ENCODE results near the gene C9. TPM values are rescaled to one million over a fixed set of nuclear protein-coding genes. Genes with fewer than 3 reads are reported as not detected.

The C9 gene
- total RNA-seq, 2 donors from 2014 or later = not detected

GRCh38 chr5:39249564-39250274, 114.6 kb downstream of the C9 start:
- Histone ChIP-seq H3K9me3 (no peaks in the 10 kb centered on the region), H3K4me3 (no peak overlapping the region), H3K27me3 (replicated peaks; ENCODE audit: insufficient read depth) (no peaks in the 10 kb centered on the region), H3K27ac (no peak overlapping the region), H3K36me3 (no peaks in the 10 kb centered on the region), H3K4me1 (ENCODE audit: control insufficient read depth in 1 of 2, low read depth in 2 of 2) (no peaks in the 10 kb centered on the region)
- ATAC-seq (ENCODE audit: insufficient number of reproducible peaks, low FRiP score, low read depth) (no peak), DNase-seq (ENCODE audit: low spot score) (no peak)
- TF ChIP-seq CTCF (IDR thresholded peaks at IDR 0.05) = no peak

GRCh38 chr5:39249069-39249468, 115.2 kb downstream of the C9 start:
- no peaks in the 10 kb centered on the region for H3K4me1 ChIP-seq (ENCODE audit: control insufficient read depth in 1 of 2, low read depth in 2 of 2)
- ATAC-seq (ENCODE audit: insufficient number of reproducible peaks, low FRiP score, low read depth) = no peak
- no peak for TF ChIP-seq CTCF (IDR thresholded peaks at IDR 0.05)
- no peaks in the 10 kb centered on the region for H3K9me3 ChIP-seq
- H3K27me3 ChIP-seq (replicated peaks; ENCODE audit: insufficient read depth) = no peaks in the 10 kb centered on the region
- no peak overlapping the region for H3K27ac ChIP-seq
- H3K36me3 ChIP-seq = no peaks in the 10 kb centered on the region
- no peak overlapping the region for H3K4me3 ChIP-seq
- no peak for DNase-seq (ENCODE audit: low spot score)

- Histone ChIP-seq H3K27ac (no peak overlapping the region), H3K4me1 (ENCODE audit: control insufficient read depth in 1 of 2, low read depth in 2 of 2) (no peaks in the 10 kb centered on the region), H3K4me3 (no peak overlapping the region), H3K27me3 (replicated peaks; ENCODE audit: insufficient read depth) (no peaks in the 10 kb centered on the region), H3K9me3 (no peaks in the 10 kb centered on the region), H3K36me3 (no peaks in the 10 kb centered on the region)
- ATAC-seq (ENCODE audit: insufficient number of reproducible peaks, low FRiP score, low read depth) = no peak
- no peak for TF ChIP-seq CTCF (IDR thresholded peaks at IDR 0.05)
- DNase-seq (ENCODE audit: low spot score) = no peak
These were observed 123.5 kb downstream of the C9 start for GRCh38 chr5:39240750-39241149.

- Histone ChIP-seq H3K4me1 (ENCODE audit: control insufficient read depth in 1 of 2, low read depth in 2 of 2) (no peaks in the 10 kb centered on the region), H3K27ac (no peak overlapping the region), H3K36me3 (no peaks in the 10 kb centered on the region), H3K27me3 (replicated peaks; ENCODE audit: insufficient read depth) (no peaks in the 10 kb centered on the region), H3K9me3 (no peaks in the 10 kb centered on the region), H3K4me3 (no peak overlapping the region)
- TF ChIP-seq CTCF (IDR thresholded peaks at IDR 0.05) = no peak
- ATAC-seq (ENCODE audit: insufficient number of reproducible peaks, low FRiP score, low read depth) = no peak
- DNase-seq (ENCODE audit: low spot score) = no peak
These were observed 125.8 kb downstream of the C9 start for GRCh38 chr5:39238366-39239105.

GRCh38 chr5:39236718-39237117, 127.6 kb downstream of the C9 start:
- TF ChIP-seq CTCF (IDR thresholded peaks at IDR 0.05) = no peak
- Histone ChIP-seq H3K36me3 (no peaks in the 10 kb centered on the region), H3K4me3 (no peak overlapping the region), H3K9me3 (no peaks in the 10 kb centered on the region), H3K4me1 (ENCODE audit: control insufficient read depth in 1 of 2, low read depth in 2 of 2) (no peaks in the 10 kb centered on the region), H3K27me3 (replicated peaks; ENCODE audit: insufficient read depth) (no peaks in the 10 kb centered on the region), H3K27ac (no peak overlapping the region)
- DNase-seq (ENCODE audit: low spot score) (no peak), ATAC-seq (ENCODE audit: insufficient number of reproducible peaks, low FRiP score, low read depth) (no peak)
